DOHH2 (cell line): ENCODE results near the gene DCTN3.

Experiments used
- H3F3A ChIP-seq: fragments of 200-600 bp; sonication (generic), shearing (Covaris generic); 2 replicates; pipeline ENCODE4 v1.6.0; 2016; ENCODE audit warnings: antibody characterized with exemption, mild to moderate bottlenecking; ENCODE audit not compliant: control insufficient read depth, insufficient read depth
- H3K27ac ChIP-seq: fragments of 200-600 bp; sonication (generic); 2 replicates; pipeline ENCODE4 v1.5.1; 2014; ENCODE audit warnings: low read depth, mild to moderate bottlenecking, low read length, moderate library complexity
- H3K27me3 ChIP-seq: fragments of 200-600 bp; sonication (generic); 2 replicates; pipeline ENCODE4 v1.6.1; 2014; ENCODE audit warnings: mild to moderate bottlenecking, low read length, mixed read lengths; ENCODE audit not compliant: control insufficient read depth
- H3K36me3 ChIP-seq: fragments of 200-600 bp; sonication (generic); 2 replicates; pipeline ENCODE4 v1.6.1; 2014; ENCODE audit warnings: mild to moderate bottlenecking, low read length, moderate library complexity, mixed read lengths; ENCODE audit not compliant: control insufficient read depth
- H3K4me1 ChIP-seq: fragments of 200-600 bp; sonication (generic); 2 replicates; pipeline ENCODE4 v1.6.1; 2014; ENCODE audit warnings: mild to moderate bottlenecking, low read length, mixed read lengths; ENCODE audit not compliant: control insufficient read depth
- H3K4me2 ChIP-seq: fragments of 200-600 bp; sonication (generic); 2 replicates; pipeline ENCODE4 v1.6.0; 2014; ENCODE audit warnings: mild to moderate bottlenecking, low read length, moderate library complexity
- H3K4me3 ChIP-seq: fragments of 200-600 bp; sonication (generic); 2 replicates; pipeline ENCODE4 v1.5.1; 2014; ENCODE audit warnings: mild to moderate bottlenecking, low read length, mixed read lengths
- H3K79me2 ChIP-seq: fragments of 200-600 bp; sonication (generic); 2 replicates; pipeline ENCODE4 v1.6.1; 2014; ENCODE audit warnings: mild to moderate bottlenecking, low read length, mixed read lengths; ENCODE audit not compliant: control insufficient read depth
- H3K9me2 ChIP-seq: fragments of 200-600 bp; sonication (generic); replicated peaks from 2 replicates; pipeline ENCODE4 v1.6.1; 2014; ENCODE audit warnings: mild to moderate bottlenecking, low read length, mixed read lengths; ENCODE audit not compliant: control insufficient read depth
- H3K9me3 ChIP-seq: fragments of 200-600 bp; sonication (generic); 2 replicates; pipeline ENCODE4 v1.6.1; 2014; ENCODE audit warnings: antibody characterized with exemption, low read length, mixed read lengths; ENCODE audit not compliant: control insufficient read depth, insufficient read depth
- H4K20me1 ChIP-seq: fragments of 200-600 bp; sonication (generic); 2 replicates; pipeline ENCODE4 v1.6.0; 2014; ENCODE audit warnings: low read depth, mild to moderate bottlenecking, antibody characterized with exemption, low read length, moderate library complexity; ENCODE audit not compliant: control insufficient read depth, insufficient read depth
- CTCF ChIP-seq: fragments of 200-600 bp; sonication (generic); IDR thresholded peaks from one replicate; pipeline ENCODE4 v1.5.1; 2014; ENCODE audit warnings: antibody characterized with exemption, mild to moderate bottlenecking, low read depth, low read length; ENCODE audit not compliant: poor library complexity, severe bottlenecking
- EZH2phosphoT487 ChIP-seq: fragments of 200-600 bp; sonication (generic); IDR thresholded peaks from 2 replicates; pipeline ENCODE4 v1.6.1; 2017; ENCODE audit warnings: borderline replicate concordance, mild to moderate bottlenecking, antibody characterized with exemption, low read length, moderate library complexity, mixed read lengths

The DCTN3 gene

DNA sequence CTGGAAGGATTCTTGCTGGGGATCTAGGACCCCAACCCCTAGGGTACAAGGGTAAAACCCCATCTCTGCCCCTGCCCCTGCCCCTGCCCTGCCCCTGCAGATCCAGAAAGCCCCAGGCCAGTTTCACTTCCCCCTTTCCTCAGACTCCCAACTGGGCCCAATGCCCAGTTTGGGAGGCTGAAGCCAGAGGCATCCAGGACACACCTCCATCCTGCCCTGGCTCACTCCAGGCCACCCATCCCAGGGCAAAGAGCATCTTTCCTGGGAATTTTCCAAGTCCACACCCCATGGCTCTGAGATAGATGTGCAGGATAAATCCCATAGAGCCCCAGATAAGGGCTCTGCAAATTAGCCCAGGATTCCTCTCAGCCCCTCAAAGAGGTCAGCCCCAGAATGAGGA, 48.2 kb downstream of the DCTN3 start:
- TF ChIP-seq EZH2phosphoT487, result no peak
- no peak for TF ChIP-seq CTCF
- H3K4me2 ChIP-seq, result no peak overlapping the region

GRCh38 chr9:34571481-34571810, 48.8 kb downstream of the DCTN3 start:
- no peaks in the 10 kb centered on the region for H3K36me3 ChIP-seq
- no peaks in the 10 kb centered on the region for H3K9me2 ChIP-seq
- no peak overlapping the region for H3K27ac ChIP-seq
- no peaks in the 10 kb centered on the region; the same call in 1 of the 2 replicates for H4K20me1 ChIP-seq
- peaks cover 28% of the 10 kb centered on the region for H3K27me3 ChIP-seq
- no peaks in the 10 kb centered on the region for H3K79me2 ChIP-seq
- no peaks in the 10 kb centered on the region for H3K4me1 ChIP-seq
- no peaks in the 10 kb centered on the region for H3F3A ChIP-seq
- H3K4me3 ChIP-seq, result no peak overlapping the region
- no peak overlapping the region for H3K4me2 ChIP-seq
- TF ChIP-seq CTCF, result no peak
- no peak for TF ChIP-seq EZH2phosphoT487
- no peaks in the 10 kb centered on the region for H3K9me3 ChIP-seq

More for the DNA sequence above, 48.2 kb downstream of the DCTN3 start:
- H3K9me3 ChIP-seq, result no peaks in the 10 kb centered on the region
- peaks cover 29% of the 10 kb centered on the region for H3K27me3 ChIP-seq
- H3K36me3 ChIP-seq, result no peaks in the 10 kb centered on the region
- H3K4me1 ChIP-seq, result no peaks in the 10 kb centered on the region
- no peaks in the 10 kb centered on the region for H3F3A ChIP-seq
- H3K79me2 ChIP-seq, result no peaks in the 10 kb centered on the region
- no peaks in the 10 kb centered on the region; the same call in 1 of the 2 replicates for H4K20me1 ChIP-seq
- no peak overlapping the region for H3K27ac ChIP-seq
- no peaks in the 10 kb centered on the region for H3K9me2 ChIP-seq
- H3K4me3 ChIP-seq, result no peak overlapping the region

- H3K27me3 ChIP-seq, result peaks cover 28% of the 10 kb centered on the region
- no peaks in the 10 kb centered on the region; the same call in 1 of the 2 replicates for H4K20me1 ChIP-seq
- H3F3A ChIP-seq, result no peaks in the 10 kb centered on the region
- H3K9me2 ChIP-seq, result no peaks in the 10 kb centered on the region
- no peak overlapping the region for H3K4me2 ChIP-seq
- no peaks in the 10 kb centered on the region for H3K79me2 ChIP-seq
- H3K4me1 ChIP-seq, result no peaks in the 10 kb centered on the region
- H3K9me3 ChIP-seq, result no peaks in the 10 kb centered on the region
- TF ChIP-seq CTCF (no peak), EZH2phosphoT487 (no peak)
- no peaks in the 10 kb centered on the region for H3K36me3 ChIP-seq
- no peak overlapping the region for H3K4me3 ChIP-seq
- no peak overlapping the region for H3K27ac ChIP-seq
Measured at GRCh38 chr9:34570809-34571480, 49.4 kb downstream of the DCTN3 start.
